DLD1 (cell line): Measurements from ENCODE around the gene SLC25A53.

Source experiments
- in situ Hi-C: cut with HindIII; loops from 2 replicates; pipeline ENCODE4 v1.10.0; 2017; ENCODE audit warnings: low sequenced_read_pairs

The SLC25A53 gene, protein sequence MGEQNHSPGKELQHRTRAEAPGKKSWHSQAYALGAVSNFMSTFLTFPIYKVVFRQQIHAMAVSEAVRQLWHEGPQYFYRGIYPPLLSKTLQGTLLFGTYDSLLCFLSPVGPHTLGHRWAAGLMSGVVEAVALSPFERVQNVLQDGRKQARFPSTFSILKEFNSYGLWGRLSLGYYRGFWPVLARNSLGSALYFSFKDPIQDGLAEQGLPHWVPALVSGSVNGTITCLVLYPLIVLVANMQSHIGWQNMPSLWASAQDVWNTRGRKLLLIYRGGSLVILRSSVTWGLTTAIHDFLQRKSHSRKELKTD

DNA sequence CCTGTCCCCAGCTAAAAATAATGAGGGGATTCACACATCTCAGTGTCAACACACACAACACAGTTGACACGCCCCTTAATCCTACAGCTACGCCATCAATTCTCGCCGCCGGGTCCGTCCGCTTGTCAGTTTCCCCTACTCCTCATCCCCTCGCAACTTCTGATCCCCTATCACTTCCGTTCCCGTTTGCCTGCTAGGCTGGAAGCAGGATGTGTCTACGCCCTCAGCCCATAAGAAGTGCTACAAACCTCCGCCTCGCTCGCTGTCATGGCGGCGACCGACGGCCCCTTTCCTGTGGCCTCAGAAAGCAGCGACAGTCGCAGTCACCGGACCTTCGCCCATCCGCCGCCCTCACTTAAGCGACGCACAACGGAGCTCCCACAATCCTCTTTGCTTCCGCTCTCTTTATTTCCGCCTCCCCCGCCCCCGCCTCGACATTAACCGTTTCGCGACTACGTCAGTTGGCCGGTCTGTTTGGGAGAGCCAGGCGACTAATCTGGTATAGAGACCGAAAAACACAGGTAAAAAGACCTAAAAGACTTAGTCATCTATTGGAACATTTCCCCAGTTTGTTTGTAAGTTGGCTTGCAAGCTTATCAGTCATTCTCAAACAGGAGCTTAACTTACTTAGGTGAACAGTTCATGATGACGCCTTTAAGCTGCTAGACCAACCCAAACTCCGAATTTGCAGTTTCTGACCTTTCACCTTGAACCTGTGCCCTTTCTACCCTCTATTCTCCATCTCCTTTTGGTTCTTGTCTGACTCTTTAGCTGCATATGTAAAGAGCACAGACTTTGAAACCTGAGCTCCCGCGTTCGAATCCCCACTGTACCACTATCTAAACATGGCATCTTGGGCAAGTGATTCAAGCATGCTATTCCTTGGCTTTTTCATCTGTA, at the start of gene SLC25A53:
Gene SLC25A53 (minus strand): TSS at position 380 of the 900 bp plus-strand sequence. CDS start 51,752 bp downstream, outside the sequence.
- in situ Hi-C loops = no loop called here

DNA sequence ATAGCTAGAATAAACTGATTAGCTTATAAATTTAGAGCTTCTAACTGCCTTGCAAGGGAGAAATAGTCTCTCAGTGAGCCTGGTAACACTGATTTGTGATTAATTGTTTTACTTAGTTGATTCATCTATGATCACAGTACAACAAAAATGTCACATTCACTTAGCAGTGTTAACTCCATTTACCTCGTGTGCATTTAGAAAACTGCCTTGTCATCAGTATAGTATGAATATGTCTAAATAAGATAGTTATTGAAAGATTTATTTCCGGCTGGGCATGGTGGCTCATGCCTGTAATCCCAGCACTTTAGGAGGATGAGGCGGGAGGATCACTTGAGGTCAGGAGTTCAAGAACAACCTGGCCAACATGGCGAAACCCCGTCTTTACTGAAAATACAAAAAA, 48.7 kb upstream of the SLC25A53 start:
- in situ Hi-C loops = no loop called here

DNA sequence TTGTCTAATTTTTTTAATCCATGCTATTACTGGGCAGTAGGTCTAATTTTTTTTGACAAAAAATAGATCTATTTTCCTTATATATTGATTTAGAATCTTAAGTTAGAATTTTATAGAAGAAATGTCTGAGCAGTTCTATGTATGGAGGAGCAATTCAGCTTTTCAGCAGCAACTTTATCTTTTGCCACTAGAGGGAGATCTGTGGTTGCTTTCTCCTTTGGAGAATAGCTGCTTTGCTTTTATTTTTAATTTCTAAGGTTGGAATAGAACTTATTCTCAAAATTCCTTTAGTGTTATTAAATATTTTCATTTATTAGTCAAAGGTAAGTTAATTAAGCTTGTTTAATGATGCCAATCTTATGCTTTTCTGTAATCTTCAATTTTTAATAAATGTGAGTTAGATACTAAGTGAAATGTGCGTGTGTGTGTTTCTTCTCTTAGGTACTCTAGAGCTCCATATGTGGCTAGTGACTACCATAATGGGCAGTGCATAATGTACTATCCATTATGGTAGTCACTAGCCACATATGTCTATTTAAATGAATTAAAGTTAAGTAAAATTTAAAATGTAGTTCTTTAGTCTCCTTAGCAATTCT, 38.8 kb upstream of the SLC25A53 start:
- in situ Hi-C loops = no loop called here

DNA sequence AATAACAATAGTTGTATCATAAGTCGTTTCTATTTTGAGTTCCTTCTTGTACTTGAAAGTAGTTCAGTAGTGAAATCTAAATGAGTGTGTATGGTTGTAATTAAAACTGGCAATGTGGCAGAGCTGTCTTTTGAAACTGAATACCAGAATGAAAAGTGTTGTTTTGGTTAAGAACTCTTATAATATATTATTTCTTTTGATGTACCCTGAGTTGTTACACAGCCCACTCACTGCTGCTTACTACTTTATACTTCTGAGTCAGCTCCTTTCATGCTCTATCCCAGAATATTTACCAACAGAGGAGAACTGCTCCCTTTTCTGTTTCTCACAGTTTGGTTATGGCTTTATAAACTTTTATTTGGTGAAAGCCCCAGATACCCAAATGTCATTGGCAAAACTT, 38.2 kb upstream of the SLC25A53 start:
- in situ Hi-C loops = no loop called here

DNA sequence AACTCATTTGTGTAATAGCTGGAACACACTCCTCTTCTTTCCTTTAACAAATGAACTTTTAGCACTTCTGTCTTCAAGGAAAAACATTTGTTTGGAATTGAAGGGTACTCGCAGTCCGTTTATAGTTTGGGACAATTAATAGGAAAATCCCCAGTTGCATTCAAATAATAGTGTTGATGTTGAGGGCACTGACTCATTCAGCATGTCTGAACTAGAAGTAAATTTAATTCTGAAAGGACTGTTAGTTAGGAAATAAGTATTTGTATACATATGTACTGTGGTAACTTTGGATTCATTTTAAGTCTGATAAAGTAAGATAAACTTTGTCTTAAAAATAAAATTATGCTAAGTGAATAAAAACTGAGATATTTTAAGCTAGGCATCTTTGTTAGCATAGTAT, 36.7 kb upstream of the SLC25A53 start:
- in situ Hi-C loops = no loop called here

DNA sequence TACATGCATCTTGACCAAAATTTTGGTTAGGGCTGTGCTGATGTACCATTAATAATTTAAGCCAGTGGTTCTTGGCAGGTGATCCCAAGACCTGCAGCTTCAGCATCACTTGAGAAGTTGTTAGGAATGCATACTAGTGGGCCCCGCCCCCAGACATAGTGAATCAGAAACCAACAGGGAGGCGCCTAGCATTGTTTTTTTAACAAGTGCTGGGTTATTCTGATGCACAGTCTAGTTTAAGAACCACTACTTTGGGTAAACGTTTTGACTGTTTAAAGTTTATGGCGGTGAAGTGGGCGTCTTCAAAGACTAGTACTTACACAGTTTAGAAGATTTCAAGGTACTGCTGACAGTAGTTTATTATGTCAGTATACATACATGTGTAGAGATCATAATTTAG, 33.0 kb upstream of the SLC25A53 start:
- in situ Hi-C loops = no loop called here

DNA sequence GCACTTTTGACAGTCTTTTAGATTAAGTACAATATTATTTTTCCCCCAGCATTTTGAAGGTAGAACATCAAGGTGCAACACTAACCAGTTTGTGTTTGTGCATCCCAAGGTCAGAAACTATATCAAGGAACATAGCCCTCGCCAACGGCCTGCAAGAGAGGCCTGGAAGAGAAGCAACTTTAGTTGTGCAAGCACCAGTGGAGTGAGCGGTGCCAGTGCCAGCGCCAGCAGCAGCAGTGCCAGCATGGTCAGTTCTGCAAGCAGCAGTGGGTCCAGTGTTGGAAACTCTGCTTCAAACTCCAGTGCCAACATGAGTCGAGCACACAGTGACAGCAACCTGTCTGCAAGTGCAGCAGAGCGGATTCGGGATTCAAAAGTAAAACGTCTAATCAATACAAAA, 31.1 kb upstream of the SLC25A53 start:
- in situ Hi-C loops = no loop called here

DNA sequence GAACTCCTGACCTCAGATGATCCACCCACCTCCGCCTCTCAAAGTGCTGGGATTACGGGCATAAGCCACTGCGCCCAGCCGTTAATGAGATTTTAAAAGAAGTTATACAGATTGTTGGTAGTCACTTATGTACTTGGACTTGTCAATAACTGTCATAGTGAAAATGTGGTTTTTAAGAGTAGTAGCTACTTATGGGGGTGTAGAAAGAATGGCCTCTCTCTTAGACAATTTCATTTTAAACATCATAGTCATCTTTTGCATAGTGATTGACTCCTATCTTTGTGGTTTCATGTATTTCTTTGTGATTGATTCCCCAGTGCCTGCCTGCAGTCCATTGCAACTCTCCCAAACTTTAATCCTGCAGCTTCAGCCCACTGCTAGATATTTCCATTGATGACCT, 26.9 kb upstream of the SLC25A53 start:
- in situ Hi-C loops = no loop called here

DNA sequence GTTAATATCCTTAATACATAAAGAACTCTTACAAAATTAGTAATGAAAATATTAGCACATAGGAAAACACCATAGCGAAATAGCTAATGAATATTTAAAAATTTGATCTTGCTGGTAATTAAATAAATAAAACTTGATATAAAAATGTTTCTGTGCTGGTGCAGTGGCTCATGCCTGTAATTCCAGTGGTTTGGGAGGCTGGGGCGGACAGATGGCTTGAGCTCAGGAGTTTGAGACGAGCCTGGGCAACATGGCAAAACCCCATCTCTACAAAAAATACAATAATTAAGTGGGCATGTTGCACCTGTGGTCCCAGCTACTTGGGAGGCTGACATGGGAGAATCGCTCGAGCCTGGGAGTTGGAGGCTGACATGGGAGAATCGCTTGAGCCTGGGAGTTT, 17.0 kb upstream of the SLC25A53 start:
- in situ Hi-C loops = no loop called here

DNA sequence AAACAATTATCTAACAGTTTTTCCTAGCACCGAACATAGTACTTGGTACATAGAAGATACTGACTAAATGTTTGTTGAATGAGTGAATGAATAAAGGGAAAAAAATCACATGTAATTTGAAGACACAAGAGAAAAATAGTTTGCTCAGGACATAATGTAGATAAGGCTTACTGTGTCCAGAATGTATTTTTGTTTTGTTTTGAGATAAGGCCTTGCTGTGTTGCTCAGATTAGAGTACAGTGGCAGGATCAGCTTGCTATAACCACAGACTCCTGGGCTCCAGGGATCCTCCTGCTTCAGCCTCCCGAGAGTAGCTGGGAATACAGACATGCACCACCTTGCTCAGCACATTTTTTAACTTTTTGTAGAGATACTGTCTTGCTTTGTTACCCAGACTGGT, 16.0 kb upstream of the SLC25A53 start:
- in situ Hi-C loops = no loop called here

DNA sequence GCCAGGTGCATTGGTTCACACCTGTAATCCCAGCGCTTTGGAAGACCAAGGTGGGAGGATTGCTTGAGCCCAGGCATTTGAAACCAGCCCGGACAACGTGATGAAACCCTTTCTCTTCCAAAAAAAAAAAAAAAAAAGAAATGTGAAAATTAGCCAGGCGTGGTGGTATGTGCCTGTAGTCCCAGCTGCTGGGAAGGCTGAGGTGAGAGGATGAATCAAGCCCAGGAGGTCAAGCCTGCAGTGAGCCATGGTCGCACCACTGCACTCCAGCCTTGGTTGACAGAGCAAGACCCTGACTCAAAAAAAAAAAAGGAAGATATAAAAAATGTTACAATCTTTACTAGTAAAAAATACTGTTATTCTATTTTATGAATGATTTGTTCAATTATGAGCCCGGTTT, 15.3 kb upstream of the SLC25A53 start:
- in situ Hi-C loops = no loop called here

DNA sequence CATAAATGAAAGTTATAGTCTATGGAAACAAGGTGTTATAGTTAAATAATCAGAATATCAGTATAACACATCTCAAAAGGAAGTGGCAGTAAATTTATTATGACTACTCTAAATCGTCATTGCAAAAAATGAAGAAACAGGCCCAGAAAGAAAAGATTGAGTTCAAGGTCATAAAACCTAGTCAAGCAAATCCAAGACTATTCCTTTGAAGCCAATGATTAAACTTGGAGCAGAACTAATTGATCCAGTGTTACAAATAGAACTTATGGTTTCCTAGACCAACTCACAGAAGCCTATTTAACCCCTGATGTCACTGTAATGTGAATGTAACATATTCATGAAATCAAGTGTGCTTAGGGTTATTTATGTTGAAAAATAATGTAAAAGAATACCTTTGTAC, 11.3 kb upstream of the SLC25A53 start:
- in situ Hi-C loops = no loop called here

DNA sequence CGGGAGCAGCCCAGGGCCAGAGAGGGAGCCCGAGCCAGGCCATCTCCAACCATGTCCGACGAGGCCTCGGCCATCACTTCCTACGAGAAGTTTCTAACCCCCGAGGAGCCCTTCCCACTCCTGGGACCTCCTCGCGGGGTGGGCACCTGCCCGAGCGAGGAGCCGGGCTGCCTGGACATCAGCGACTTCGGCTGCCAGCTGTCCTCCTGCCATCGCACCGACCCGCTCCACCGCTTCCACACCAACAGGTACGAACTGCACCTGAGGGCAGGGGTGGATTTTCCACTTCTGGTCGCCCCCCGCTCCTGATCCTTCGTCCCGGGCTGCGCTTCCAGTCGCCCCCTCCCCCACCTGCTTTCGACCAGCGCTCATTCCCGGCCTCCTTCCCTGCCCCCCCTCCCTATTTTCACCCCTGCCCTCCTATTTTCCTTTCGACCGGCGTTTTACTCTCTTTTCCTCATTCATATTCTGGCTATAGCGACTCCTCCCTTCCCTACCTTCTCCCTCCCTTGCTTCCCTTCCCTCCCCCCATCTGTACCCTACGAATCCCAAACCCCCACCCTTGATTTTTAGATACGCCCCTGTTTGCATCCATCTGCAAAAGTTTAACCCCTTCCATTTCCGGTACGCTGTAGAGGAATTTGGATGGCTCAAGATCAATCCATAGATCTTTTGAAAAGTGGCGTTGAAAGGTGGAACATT, 10.1 kb upstream of the SLC25A53 start:
- in situ Hi-C loops = no loop called here

DNA sequence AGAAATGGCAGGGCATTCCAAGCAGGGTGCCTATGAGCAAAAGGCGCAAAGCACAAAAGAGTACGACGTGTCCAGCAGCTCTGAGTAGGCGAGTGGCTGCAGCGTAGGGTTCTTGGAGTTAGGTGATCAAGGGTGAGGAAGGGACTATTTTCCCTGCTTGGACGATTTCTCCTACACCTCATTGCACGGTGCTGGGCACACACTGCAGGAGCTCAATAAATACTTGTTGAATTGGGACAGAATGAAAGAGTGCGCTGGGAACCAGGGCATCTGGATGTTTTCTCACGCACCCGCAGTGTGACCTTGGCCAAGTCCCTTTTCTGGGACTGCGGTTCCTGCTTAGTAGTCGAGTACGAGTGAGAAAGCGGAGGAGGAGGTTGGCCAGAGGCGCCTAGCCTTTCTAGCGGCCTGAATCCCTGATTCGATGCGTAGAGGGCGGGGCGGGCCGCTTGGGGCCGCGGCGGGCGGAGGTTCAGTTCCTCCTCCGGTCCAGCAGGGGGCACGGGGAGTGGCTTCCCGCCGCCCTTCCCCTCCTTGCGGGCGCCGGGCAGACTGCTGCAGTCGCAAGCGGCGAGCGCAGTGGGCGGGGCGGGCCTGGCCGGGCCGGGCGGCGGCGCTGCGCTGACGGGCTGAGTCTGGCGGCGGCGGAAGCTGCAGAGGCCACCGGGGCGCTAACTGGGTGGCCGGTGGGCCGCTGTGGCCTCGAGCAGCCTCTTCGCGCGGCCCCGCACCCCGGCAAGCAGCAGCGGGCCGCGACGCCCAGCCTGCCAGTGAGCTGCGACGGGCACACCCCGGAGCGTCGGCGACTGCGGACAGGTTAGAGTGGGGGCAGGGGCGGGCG, 9.3 kb upstream of the SLC25A53 start, which contains the start of gene FAM199X:
Gene FAM199X (plus strand): TSS at position 560 of the 841 bp plus-strand sequence. CDS start 333 bp downstream, outside the sequence.
- in situ Hi-C loops = no loop called here

DNA sequence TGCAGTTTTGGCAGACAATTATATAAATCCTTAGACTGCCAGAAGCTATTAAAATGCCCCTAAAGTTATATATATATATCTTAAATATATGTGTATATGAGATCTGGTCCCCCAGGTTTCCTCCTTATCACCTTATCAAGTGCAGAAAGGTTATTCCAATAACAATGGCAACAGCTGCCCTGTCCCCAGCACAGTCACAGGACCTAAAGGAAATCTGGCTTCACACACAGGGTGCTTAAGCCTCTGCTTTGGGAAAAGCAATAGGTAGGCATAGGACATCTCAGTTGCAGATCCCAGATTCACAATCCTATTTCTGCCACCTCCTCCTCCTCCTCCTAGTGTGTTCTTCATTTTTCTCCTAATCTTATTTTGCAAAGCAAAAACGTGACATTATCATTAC, 5.8 kb downstream of the SLC25A53 start:
- in situ Hi-C loops = no loop called here

DNA sequence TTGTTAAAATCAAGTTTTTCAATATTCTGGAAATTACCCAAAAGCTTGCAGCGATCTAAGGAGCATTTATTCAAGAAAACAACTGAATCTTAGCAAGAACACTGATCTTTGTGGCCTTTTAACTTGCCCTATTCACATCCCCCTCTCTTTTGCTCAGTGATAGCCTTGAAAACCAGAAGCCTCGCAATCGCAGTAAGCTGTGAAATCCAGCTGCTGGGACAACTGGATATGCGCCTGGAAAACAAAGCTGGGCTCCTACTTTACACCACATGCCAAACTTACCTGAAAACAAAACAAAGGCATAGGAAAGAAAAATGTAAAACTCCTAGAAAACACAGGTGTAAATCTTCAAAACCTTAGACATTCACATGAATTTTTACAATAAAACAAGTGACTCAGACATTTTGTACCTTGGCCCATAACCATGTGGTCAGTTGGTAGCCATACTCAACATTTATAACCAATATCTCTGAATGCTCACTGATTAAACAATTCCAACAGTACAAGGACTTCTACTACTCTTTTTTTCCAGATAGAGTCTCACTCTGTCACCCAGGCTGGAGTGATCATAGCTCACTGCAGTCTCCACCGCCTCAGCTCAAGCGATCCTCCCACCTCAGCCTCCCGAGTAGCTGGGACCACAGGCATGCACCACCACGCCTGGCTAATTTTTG, 15.6 kb downstream of the SLC25A53 start:
- in situ Hi-C loops = no loop called here

DNA sequence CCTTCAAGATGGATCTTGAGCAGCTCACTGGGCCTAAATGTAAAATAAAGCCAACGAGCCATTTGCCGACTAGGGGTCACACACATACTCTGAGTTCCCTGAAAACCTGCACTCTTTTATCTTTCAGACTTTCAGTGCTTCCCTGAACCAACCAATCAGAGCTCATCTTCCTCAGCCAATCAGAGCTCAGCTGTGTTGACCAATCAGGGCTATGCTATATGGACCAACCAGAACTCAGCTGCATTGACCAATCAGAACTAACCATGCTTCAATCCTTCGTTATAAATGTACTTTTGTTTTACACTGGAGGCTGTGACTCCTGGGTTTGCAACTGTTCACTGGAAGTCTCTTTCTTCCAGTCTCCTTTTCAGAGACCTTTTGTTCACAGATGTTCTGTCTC, 19.3 kb downstream of the SLC25A53 start:
- in situ Hi-C loops = no loop called here

DNA sequence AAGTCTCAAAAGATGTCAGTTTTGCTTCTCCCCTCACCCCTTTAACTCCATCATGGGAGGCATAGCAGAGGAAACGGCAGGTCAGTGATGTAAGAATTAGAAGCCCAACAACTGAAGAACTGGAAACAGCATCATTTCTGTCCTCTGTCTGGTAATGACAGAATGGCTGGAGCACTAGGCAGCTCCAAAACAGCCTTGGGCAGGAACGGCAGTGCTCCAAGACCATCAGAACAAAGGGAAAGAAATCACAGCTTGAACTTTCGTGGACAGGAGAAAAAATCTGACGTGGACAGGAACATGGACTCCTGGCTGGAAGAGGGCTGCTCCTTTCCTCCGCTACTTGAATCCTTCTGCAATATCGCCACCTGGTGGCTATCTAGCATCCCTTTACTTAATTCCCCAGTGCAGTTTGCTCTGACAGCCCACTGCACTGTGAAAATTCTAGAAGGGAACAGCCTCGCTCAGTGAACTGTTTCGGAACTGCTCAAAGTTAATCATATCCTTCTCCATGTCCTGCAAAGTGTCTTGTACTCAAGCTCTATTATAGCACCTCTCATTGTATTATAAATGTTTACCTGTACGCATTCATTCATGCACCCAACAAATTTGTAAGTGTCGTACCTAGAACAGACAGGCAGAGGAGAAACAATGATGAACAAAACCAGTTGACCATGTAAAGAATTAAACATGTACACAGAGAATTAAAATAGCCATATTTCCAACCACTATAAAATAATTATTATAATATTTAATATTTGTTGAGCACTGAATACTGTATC, 20.4 kb downstream of the SLC25A53 start:
- in situ Hi-C loops = no loop called here

DNA sequence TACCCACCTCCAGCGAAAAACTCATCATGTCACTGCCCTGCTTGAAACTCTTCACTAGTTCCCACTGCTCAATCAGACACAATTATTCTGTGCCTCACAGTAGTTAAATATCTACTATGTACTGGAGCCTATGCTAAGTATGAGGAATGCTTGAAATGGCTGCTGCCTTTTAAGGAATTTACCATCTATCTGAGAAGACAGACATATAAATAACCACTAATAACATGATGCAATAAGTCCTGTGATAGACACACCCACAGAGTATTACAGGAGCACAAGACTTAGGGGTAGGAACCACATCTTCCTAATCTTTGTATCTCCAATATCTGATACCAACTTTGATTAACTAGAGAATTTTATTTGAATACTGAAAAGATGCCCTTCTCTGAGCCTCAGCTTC, 21.1 kb downstream of the SLC25A53 start:
- in situ Hi-C loops = no loop called here
